GM19468 (cell line): ENCODE measurements around the gene PPP2R2B.
A peak's percentile ranks its signal among the peaks of the same experiment; 100 is the strongest.

Experiments used
- ATAC-seq: cut with Tn5 transposase; IDR thresholded peaks from one replicate; pipeline ENCODE4 v1.9.1; 2021; ENCODE audit warnings: mild to moderate bottlenecking, moderate library complexity, moderate number of reproducible peaks; ENCODE audit not compliant: unreplicated experiment; ENCODE audit errors: extremely low read depth

PPP2R2B gene

GRCh38 chr5:146832985-146833732, 45.4 kb downstream of the PPP2R2B start:
- no peak for ATAC-seq

- ATAC-seq = no peak
These were observed 50.2 kb downstream of the PPP2R2B start for GRCh38 chr5:146828385-146828784.

GRCh38 chr5:146827901-146828300, 50.7 kb downstream of the PPP2R2B start:
- ATAC-seq = no peak

DNA sequence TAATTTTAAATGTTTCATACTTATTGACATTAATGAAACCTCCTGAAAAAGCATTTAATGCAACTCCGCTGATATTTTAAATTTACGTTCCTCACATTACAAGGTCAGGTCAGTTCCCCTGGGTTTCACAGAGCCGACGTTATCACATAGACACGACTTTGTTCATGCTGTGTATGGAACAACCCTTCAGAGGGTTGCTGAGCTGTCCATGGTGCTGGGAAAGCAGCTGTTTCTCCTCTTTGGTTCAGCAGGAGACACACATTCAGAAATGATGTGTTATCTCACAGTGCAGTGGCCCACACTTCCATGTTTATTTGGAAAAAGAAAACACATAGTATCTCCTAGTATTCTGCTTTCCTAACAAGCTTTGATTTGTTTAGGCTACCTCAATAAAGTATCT, 53.5 kb downstream of the PPP2R2B start:
- no peak for ATAC-seq

DNA sequence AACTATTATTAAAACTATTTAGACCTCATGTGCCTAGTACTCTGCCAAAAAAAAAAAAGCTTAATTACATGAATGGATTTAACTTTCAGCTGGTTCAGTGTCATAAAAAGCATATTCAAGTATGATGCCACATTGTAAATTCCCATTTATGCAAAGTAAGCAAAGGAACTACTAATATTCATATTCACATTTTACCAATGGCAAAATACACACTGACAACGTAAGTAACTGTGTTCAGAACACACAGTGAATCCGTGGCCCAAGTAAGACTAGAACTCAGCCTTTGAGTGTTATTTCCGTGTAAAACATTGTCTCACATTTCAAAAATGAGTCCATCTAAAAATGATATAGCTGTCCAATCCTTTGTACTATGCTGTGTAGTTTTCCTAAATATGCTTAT, 56.8 kb downstream of the PPP2R2B start:
- ATAC-seq = no peak

DNA sequence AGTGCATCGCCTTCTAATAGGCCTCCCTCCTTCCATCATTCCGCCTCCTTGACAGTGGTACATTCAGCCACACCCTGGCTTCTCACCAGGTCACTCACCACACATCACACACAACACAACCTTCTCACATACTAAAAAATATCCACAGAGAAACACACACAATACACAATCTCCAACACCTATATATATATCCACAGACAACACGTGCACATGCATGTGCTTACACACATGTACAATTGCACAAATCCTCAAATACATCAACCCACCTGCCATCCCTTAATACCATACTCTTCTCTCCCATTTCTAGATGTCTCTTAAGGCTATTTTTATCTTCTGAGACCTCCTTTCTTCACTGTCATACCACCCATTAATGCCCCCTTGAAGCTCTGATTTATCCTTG, 57.6 kb downstream of the PPP2R2B start:
- ATAC-seq = no peak

- ATAC-seq = no peak
These were observed 59.7 kb downstream of the PPP2R2B start for GRCh38 chr5:146818822-146819221.

DNA sequence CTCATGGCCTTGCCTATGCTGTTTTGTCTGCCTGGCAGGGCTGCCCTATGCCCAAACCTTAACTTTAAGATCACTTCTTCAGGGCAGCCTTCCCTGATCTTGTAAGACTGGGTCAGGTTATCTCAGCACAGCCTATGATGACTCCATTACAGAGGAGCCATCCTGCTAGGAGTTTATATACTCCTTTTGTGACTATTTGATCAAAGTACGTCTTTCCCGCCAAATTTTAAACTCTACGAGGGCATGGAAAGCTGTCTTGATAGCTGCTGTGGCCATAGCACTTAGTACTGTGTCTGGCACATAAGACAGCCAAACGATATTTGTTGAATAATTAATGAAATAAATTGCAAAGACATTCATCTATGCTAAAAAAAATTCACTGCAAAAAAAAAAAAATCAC, 60.6 kb downstream of the PPP2R2B start:
- ATAC-seq = no peak

GRCh38 chr5:146816775-146817387, 61.7 kb downstream of the PPP2R2B start:
- no peak for ATAC-seq

- ATAC-seq = no peak
These were observed 63.1 kb downstream of the PPP2R2B start for GRCh38 chr5:146815411-146815810.

GRCh38 chr5:146813346-146814157, 65.0 kb downstream of the PPP2R2B start:
- ATAC-seq = peak; percentile 74

GRCh38 chr5:146805081-146805480, 73.5 kb downstream of the PPP2R2B start:
- no peak for ATAC-seq

DNA sequence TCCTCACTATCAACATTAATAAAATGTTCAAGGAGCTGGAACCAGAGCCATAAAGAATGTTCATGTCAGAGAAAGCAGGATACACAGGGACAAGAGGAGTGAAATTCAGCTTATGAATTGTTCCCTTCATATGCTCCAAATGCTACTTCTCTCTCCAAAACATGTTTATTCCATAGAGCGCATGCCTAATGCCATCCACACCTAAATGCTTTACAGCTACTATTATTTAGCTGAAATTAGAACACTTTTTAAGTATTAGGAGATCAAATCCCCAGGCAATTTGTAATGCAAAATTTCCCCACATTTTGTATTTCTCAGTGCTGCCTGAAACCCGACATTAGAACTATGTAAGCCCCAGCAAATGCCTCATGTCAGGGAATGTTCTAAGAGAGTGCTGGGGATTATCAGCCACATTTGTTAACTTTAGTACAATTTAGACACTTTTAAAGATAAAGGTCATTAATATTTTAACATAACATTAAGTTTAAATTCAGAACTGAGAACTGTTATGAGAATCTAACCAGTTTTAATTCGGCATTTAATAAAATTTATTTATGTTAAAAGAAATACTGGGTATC, 75.5 kb downstream of the PPP2R2B start:
- ATAC-seq = no peak

DNA sequence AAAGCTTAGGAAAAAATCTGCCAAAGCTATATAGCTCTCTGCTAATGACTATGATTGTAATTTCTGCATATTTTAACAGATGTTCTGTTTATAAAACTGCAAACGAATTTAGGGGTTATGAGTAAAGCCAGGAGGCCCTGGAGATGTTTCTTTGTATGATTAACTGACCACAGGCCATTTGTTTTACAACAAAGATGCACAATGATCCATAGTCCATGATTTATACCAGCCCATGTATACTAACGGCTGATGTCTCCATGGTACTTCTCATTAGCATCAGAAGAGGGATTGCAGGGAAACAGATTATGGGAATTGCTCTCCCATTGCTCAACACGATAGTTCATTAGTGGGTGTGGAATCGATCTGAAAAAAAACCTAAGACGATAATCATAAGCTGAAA, 78.9 kb downstream of the PPP2R2B start:
- ATAC-seq = no peak

DNA sequence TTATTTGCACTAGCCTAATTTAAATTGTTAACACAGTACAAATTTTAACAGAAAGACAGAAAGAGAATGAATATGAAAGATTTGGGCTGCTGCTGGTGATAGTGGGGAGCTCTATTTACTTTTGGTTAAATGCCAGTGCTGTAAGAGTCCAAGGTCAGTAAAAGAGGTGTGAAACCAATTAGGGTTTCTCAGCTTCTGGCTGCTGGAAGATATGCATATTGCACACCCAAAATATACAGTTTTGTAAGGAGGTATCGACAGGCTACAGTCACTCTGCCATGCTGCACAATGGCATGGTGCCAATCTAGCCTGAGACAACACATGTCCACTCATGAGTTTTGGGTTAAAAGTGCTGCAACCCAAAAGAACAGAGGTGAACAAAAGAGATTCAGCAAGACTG, 79.3 kb downstream of the PPP2R2B start:
- no peak for ATAC-seq

- ATAC-seq = no peak
These were observed 80.9 kb downstream of the PPP2R2B start for GRCh38 chr5:146797658-146798057.

GRCh38 chr5:146796911-146797310, 81.6 kb downstream of the PPP2R2B start:
- ATAC-seq = no peak

DNA sequence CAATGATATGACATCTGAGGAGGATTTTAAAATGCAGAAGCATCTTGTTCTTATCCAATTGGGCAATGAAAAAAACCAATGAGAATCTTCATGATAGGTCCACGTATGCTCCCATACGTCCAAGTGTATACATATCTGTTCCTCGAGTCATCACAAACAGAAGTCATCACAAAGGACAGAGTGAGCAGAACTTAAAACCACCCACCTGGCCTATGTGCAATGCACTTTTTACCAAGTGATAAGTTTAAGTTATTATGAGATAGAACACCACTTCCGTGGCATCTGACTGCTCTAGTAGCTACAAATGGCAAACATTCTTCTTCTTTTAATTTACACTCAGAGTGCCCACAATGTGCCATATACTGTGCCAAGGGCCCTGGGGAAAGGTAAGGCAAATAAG, 82.4 kb downstream of the PPP2R2B start:
- no peak for ATAC-seq

DNA sequence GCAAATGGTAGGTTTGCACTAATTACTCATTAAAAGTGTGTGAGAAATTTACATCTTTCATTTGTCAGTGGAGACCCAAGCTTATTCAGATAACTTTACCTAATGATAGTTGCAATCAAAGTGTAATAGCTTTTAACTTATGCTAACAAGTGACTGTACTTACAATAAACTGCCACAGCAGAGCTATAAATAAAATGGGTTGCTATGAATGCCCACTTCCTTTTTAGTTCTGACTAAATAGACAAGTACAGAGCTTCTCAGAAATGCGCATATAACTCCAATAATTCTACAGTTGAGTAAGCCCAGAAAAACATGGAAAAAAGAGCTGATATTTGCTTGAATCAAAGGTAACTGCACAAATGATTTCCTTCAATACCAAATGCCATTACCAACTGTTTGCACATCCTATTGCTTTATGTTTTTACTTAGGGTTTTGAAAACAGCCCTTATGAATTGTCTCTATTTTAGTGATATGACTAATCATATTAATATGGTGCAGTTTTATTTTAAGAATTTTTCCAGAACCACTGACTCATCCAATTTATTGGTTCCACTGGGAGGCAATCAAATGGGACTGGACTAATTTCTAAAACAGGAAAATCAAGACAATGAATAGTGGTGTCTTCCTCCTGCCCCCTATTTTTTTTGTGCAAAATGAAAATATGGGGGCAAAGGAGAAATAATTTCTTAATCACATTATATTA, 84.1 kb downstream of the PPP2R2B start:
- ATAC-seq = no peak

- ATAC-seq = no peak
These were observed 84.8 kb downstream of the PPP2R2B start for GRCh38 chr5:146793709-146794108.
